Measurements from ENCODE around the gene C16orf92.
A peak's percentile ranks its signal among the peaks of the same experiment; 100 is the strongest.
"Not testable (repeated sequence)": the region's sequence is repeated elsewhere in the genome, so short reads cannot be mapped to it uniquely, and the experiment has no call there.

The C16orf92 gene

GRCh38 chr16:30009085-30009862 lies 13.7 kb upstream of the C16orf92 start:
- no peaks in the 10 kb centered on the region for H3K9me3 ChIP-seq (ENCODE audit: control insufficient read depth, insufficient read depth, low read depth, low read length)
- H3K27ac ChIP-seq (ENCODE audit: low read depth, low read length), result no peak overlapping the region
- no peak overlapping the region for H3K9ac ChIP-seq (ENCODE audit: low read length)
- peaks cover 15% of the 10 kb centered on the region for H3K4me1 ChIP-seq (ENCODE audit: control insufficient read depth, insufficient read depth, low read length)
- peaks cover 41% of the 10 kb centered on the region for H3K27me3 ChIP-seq (ENCODE audit: control insufficient read depth, insufficient read depth, low read length)
- H3K4me3 ChIP-seq (ENCODE audit: low read depth, low read length), result no peak overlapping the region
- peaks cover 11% of the 10 kb centered on the region for H3K36me3 ChIP-seq (ENCODE audit: control insufficient read depth, insufficient read depth, low read length)

GRCh38 chr16:30009990-30010843 lies 12.8 kb upstream of the C16orf92 start:
- Histone ChIP-seq H3K4me1 (ENCODE audit: control insufficient read depth, insufficient read depth, low read length) (peaks cover 15% of the 10 kb centered on the region), H3K9me3 (ENCODE audit: control insufficient read depth, insufficient read depth, low read depth, low read length) (no peaks in the 10 kb centered on the region), H3K4me3 (ENCODE audit: low read depth, low read length) (peak overlapping the region; percentile 94), H3K9ac (ENCODE audit: low read length) (no peak overlapping the region), H3K27me3 (ENCODE audit: control insufficient read depth, insufficient read depth, low read length) (peaks cover 41% of the 10 kb centered on the region), H3K27ac (ENCODE audit: low read depth, low read length) (no peak overlapping the region), H3K36me3 (ENCODE audit: control insufficient read depth, insufficient read depth, low read length) (peaks cover 10% of the 10 kb centered on the region)

- H3K9me3 ChIP-seq (ENCODE audit: control insufficient read depth, insufficient read depth, low read depth, low read length), result no peaks in the 10 kb centered on the region
- peaks cover 6% of the 10 kb centered on the region for H3K36me3 ChIP-seq (ENCODE audit: control insufficient read depth, insufficient read depth, low read length)
- peaks cover 41% of the 10 kb centered on the region for H3K27me3 ChIP-seq (ENCODE audit: control insufficient read depth, insufficient read depth, low read length)
- peak within 1 kb of the TSS; percentile 94 for H3K4me3 ChIP-seq (ENCODE audit: low read depth, low read length)
- H3K9ac ChIP-seq (ENCODE audit: low read length), result peak within 1 kb of the TSS; percentile 45
- no peak within 1 kb of the TSS for H3K27ac ChIP-seq (ENCODE audit: low read depth, low read length)
- H3K4me1 ChIP-seq (ENCODE audit: control insufficient read depth, insufficient read depth, low read length), result peaks cover 15% of the 10 kb centered on the region
Observed at GRCh38 chr16:30010844-30011713, 11.9 kb upstream of the C16orf92 start, which contains the start of gene DOC2A. DOC2A (minus strand) TSS chr16:30011027; CDS start chr16:30010222, 805 bp downstream.

DNA sequence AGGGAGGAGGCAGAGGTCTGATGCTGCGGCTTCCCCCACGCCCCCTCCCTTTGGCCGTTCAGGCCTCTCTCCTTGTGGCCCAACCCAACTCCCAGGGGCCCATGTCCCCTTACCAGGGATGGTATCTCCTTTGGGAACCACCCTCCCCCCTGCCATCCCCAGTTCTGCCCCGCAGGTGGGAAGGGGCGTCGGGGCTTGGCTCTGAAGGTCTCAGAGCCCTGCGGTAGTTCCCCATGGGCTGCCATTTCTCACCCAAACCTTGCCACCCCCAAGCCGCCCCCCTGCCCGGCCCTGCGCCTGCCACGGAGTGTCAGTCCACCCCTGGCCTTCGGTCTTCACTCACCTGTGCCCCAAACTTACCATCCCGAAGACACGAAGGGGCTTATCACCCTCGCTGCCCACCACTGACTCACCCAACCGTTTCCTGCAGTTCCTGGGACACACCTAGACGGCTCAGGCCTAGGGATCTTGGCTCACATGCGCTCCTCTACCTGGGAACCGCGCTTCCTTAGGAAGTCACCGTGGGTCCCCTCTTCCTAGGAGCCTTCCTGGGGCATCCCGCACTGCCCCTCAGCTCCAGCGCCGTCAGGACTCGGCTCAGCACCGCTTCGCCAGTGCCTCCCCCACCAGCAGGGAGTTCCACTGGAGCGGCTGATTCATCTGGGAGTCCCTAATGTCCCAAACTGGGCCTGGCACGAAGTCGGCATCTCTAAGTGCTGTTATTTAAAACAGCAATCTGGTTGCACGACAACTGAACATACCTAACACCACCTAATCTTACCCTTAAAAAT lies 11.1 kb upstream of the C16orf92 start:
- H3K36me3 ChIP-seq (ENCODE audit: control insufficient read depth, insufficient read depth, low read length), result no peaks in the 10 kb centered on the region
- peak overlapping the region; percentile 94 for H3K4me3 ChIP-seq (ENCODE audit: low read depth, low read length)
- H3K9ac ChIP-seq (ENCODE audit: low read length), result no peak overlapping the region
- H3K27me3 ChIP-seq (ENCODE audit: control insufficient read depth, insufficient read depth, low read length), result peaks cover 41% of the 10 kb centered on the region
- no peaks in the 10 kb centered on the region for H3K9me3 ChIP-seq (ENCODE audit: control insufficient read depth, insufficient read depth, low read depth, low read length)
- H3K4me1 ChIP-seq (ENCODE audit: control insufficient read depth, insufficient read depth, low read length), result peaks cover 15% of the 10 kb centered on the region
- H3K27ac ChIP-seq (ENCODE audit: low read depth, low read length), result no peak overlapping the region

GRCh38 chr16:30012598-30012997 lies 10.4 kb upstream of the C16orf92 start:
- not testable (repeated sequence) for H3K27ac ChIP-seq (ENCODE audit: low read depth, low read length); H3K4me3 ChIP-seq (ENCODE audit: low read depth, low read length); H3K9me3 ChIP-seq (ENCODE audit: control insufficient read depth, insufficient read depth, low read depth, low read length); H3K9ac ChIP-seq (ENCODE audit: low read length); H3K36me3 ChIP-seq (ENCODE audit: control insufficient read depth, insufficient read depth, low read length)
- peaks cover 15% of the 10 kb centered on the region for H3K4me1 ChIP-seq (ENCODE audit: control insufficient read depth, insufficient read depth, low read length)
- peaks cover 41% of the 10 kb centered on the region for H3K27me3 ChIP-seq (ENCODE audit: control insufficient read depth, insufficient read depth, low read length)

DNA sequence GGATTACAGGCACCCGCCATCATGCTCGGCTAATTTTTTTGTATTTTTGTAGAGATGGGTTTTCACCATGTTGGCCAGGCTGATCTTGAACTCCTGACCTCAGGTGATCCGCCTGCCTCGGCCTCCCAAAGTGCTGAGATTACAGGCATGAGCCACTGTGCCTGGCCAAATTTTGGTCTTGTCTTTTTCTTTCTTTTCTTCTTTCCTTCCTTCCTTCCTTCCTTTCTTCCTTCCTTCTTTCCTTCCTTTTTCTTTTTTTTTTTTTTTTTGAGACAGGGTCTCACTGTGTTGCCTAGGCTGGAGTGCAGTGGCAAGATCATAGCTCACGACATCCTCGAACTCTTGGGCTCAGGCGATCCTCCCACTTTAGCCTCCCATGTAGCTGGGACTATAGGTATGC lies 7.5 kb upstream of the C16orf92 start:
- H3K9me3 ChIP-seq (ENCODE audit: control insufficient read depth, insufficient read depth, low read depth, low read length); H3K4me1 ChIP-seq (ENCODE audit: control insufficient read depth, insufficient read depth, low read length); H3K9ac ChIP-seq (ENCODE audit: low read length); H3K4me3 ChIP-seq (ENCODE audit: low read depth, low read length); H3K27ac ChIP-seq (ENCODE audit: low read depth, low read length); H3K36me3 ChIP-seq (ENCODE audit: control insufficient read depth, insufficient read depth, low read length): not testable (repeated sequence)
- peaks cover 23% of the 10 kb centered on the region for H3K27me3 ChIP-seq (ENCODE audit: control insufficient read depth, insufficient read depth, low read length)

GRCh38 chr16:30016555-30017276 lies 6.3 kb upstream of the C16orf92 start:
- Histone ChIP-seq H3K36me3 (ENCODE audit: control insufficient read depth, insufficient read depth, low read length) (no peaks in the 10 kb centered on the region), H3K4me3 (ENCODE audit: low read depth, low read length) (no peak overlapping the region), H3K4me1 (ENCODE audit: control insufficient read depth, insufficient read depth, low read length) (peaks cover 6% of the 10 kb centered on the region), H3K9ac (ENCODE audit: low read length) (no peak overlapping the region), H3K27ac (ENCODE audit: low read depth, low read length) (no peak overlapping the region), H3K27me3 (ENCODE audit: control insufficient read depth, insufficient read depth, low read length) (peaks cover 12% of the 10 kb centered on the region), H3K9me3 (ENCODE audit: control insufficient read depth, insufficient read depth, low read depth, low read length) (no peaks in the 10 kb centered on the region)

- Histone ChIP-seq H3K9me3 (ENCODE audit: control insufficient read depth, insufficient read depth, low read depth, low read length) (no peaks in the 10 kb centered on the region), H3K4me1 (ENCODE audit: control insufficient read depth, insufficient read depth, low read length) (peaks cover under 1% of the 10 kb centered on the region; the same call in 1 of the 2 replicates), H3K36me3 (ENCODE audit: control insufficient read depth, insufficient read depth, low read length) (no peaks in the 10 kb centered on the region), H3K27me3 (ENCODE audit: control insufficient read depth, insufficient read depth, low read length) (peaks cover 7% of the 10 kb centered on the region), H3K9ac (ENCODE audit: low read length) (no peak overlapping the region), H3K27ac (ENCODE audit: low read depth, low read length) (no peak overlapping the region), H3K4me3 (ENCODE audit: low read depth, low read length) (no peak overlapping the region)
Observed at GRCh38 chr16:30017277-30017656, 5.7 kb upstream of the C16orf92 start.

DNA sequence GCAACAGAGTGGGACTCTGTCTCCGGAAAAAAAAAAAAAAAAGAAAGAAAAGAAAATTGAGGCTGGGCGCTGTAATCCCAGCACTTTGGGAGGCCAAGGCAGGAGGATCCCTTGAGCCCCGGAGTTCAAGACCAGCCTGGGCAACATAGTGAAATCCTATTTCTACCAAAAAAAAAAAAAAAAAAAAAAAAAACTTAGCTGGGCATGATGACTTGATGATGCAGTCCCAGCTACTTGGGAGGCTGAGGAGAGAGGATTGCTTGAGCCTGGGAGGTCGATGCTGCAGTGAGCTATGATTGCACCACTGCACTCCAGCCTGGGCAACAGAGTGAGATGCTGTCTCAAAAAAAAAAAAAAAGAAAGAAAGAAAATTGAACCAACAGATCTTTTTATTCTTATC lies 5.1 kb upstream of the C16orf92 start:
- H3K27ac ChIP-seq (ENCODE audit: low read depth, low read length); H3K9ac ChIP-seq (ENCODE audit: low read length); H3K4me3 ChIP-seq (ENCODE audit: low read depth, low read length); H3K27me3 ChIP-seq (ENCODE audit: control insufficient read depth, insufficient read depth, low read length); H3K9me3 ChIP-seq (ENCODE audit: control insufficient read depth, insufficient read depth, low read depth, low read length); H3K36me3 ChIP-seq (ENCODE audit: control insufficient read depth, insufficient read depth, low read length); H3K4me1 ChIP-seq (ENCODE audit: control insufficient read depth, insufficient read depth, low read length): not testable (repeated sequence)

DNA sequence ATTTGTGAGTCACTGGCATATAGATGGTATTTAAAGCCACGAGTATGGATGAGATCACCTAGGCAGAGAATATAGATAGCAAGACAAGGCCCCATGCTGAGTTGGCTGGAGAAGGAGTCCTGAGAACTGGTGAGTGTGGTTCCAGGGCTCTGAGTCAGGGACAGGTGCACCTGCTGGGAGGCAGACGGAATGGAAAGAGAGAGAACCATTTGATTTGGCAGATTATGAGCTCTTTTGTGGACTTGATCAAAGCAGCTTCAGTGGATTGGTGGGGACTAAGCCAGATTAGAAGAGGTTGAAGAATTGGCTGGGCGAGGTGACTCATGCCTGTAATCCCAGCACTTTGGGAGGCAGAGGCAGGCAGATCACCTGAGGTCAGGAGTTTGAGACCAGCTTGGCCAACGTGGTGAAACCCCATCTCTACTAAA lies 4.3 kb upstream of the C16orf92 start:
- H3K9me3 ChIP-seq (ENCODE audit: control insufficient read depth, insufficient read depth, low read depth, low read length), result no peaks in the 10 kb centered on the region
- H3K4me1 ChIP-seq (ENCODE audit: control insufficient read depth, insufficient read depth, low read length), result no peaks in the 10 kb centered on the region

More for the DNA sequence above, 4.3 kb upstream of the C16orf92 start:
- no peak overlapping the region for H3K4me3 ChIP-seq (ENCODE audit: low read depth, low read length)
- no peaks in the 10 kb centered on the region; the same call in 1 of the 2 replicates for H3K27me3 ChIP-seq (ENCODE audit: control insufficient read depth, insufficient read depth, low read length)
- no peak overlapping the region for H3K9ac ChIP-seq (ENCODE audit: low read length)
- no peaks in the 10 kb centered on the region for H3K36me3 ChIP-seq (ENCODE audit: control insufficient read depth, insufficient read depth, low read length)
- no peak overlapping the region for H3K27ac ChIP-seq (ENCODE audit: low read depth, low read length)
